ENCODE results near the gene RNF182. TPM values are rescaled to one million over a fixed set of nuclear protein-coding genes. Genes with fewer than 3 reads are reported as not detected.

RNF182 gene
- total RNA-seq, 2 donors from 2014 or later, result not detected

DNA sequence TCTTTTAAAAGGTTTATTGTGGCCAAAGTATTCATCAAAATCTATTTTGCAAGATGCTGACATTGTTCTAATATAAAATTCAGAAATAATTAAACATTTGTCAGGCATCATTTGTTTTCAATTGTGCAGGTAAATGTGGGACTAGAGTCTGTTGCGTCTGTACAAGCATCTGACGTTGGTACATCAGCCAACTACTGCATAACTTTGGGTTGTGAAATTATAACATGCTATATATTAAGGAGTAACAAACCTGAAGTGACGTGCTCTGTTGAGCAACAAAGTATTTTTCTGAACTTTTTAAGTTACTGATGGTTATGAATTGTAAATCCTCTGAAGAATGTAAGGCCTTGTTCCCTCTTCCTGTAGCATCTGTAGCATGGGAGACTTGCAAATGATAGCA is 66.0 kb downstream of the RNF182 start:
- ATAC-seq (replicated peaks), result no peak
- peaks cover 28% of the 10 kb centered on the region for H3K27me3 Mint-ChIP-seq

DNA sequence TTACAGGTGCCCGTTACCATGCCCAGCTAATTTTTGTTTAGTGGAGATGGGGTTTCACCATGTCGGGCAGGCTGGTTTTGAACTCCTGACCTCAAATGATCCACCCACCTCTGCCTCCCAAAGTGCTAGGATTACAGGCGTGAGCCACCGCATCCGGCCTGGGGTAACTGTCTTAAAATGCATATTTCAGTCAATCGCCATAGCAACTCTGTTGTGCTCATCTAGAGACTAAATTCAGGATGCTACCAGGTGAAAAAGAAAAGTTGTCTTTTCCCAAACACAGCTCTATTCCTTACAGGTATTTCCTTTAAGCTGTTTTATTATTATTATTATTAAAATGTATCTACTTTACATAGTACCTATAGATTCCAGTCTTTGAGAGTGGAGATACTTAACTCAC is 66.6 kb downstream of the RNF182 start:
- Mint-ChIP-seq H3K36me3 (ENCODE audit: low read depth) (no peaks in the 10 kb centered on the region), H3K27me3 (peaks cover 29% of the 10 kb centered on the region), H3K4me3 (no peak overlapping the region), H3K27ac (no peak overlapping the region), H3K4me1 (peaks cover 6% of the 10 kb centered on the region), H3K9me3 (no peaks in the 10 kb centered on the region)
- ATAC-seq (replicated peaks), result no peak

More for the DNA sequence above, 66.0 kb downstream of the RNF182 start:
- Mint-ChIP-seq H3K4me3 (no peak overlapping the region), H3K9me3 (no peaks in the 10 kb centered on the region), H3K4me1 (peaks cover 6% of the 10 kb centered on the region), H3K36me3 (ENCODE audit: low read depth) (no peaks in the 10 kb centered on the region), H3K27ac (no peak overlapping the region)

GRCh38 chr6:13992417-13993055 is 67.8 kb downstream of the RNF182 start:
- H3K27me3 Mint-ChIP-seq, result peaks cover 29% of the 10 kb centered on the region
- H3K27ac Mint-ChIP-seq, result no peak overlapping the region

GRCh38 chr6:13993416-13993815 is 68.7 kb downstream of the RNF182 start:
- peaks cover 6% of the 10 kb centered on the region for H3K4me1 Mint-ChIP-seq
- H3K27ac Mint-ChIP-seq, result no peak overlapping the region
- no peaks in the 10 kb centered on the region for H3K9me3 Mint-ChIP-seq
- ATAC-seq (replicated peaks), result no peak
- peaks cover 28% of the 10 kb centered on the region for H3K27me3 Mint-ChIP-seq
- no peaks in the 10 kb centered on the region for H3K36me3 Mint-ChIP-seq (ENCODE audit: low read depth)
- H3K4me3 Mint-ChIP-seq, result no peak overlapping the region

More at GRCh38 chr6:13992417-13993055, 67.8 kb downstream of the RNF182 start:
- Mint-ChIP-seq H3K9me3 (no peaks in the 10 kb centered on the region), H3K4me3 (no peak overlapping the region), H3K36me3 (ENCODE audit: low read depth) (no peaks in the 10 kb centered on the region), H3K4me1 (peaks cover 6% of the 10 kb centered on the region)
- ATAC-seq (replicated peaks), result no peak

GRCh38 chr6:13998356-13998755 is 73.6 kb downstream of the RNF182 start:
- Mint-ChIP-seq H3K36me3 (ENCODE audit: low read depth) (no peaks in the 10 kb centered on the region), H3K4me1 (no peaks in the 10 kb centered on the region), H3K9me3 (no peaks in the 10 kb centered on the region), H3K27ac (no peak overlapping the region), H3K4me3 (no peak overlapping the region), H3K27me3 (peaks cover 13% of the 10 kb centered on the region)
- ATAC-seq (replicated peaks), result no peak

DNA sequence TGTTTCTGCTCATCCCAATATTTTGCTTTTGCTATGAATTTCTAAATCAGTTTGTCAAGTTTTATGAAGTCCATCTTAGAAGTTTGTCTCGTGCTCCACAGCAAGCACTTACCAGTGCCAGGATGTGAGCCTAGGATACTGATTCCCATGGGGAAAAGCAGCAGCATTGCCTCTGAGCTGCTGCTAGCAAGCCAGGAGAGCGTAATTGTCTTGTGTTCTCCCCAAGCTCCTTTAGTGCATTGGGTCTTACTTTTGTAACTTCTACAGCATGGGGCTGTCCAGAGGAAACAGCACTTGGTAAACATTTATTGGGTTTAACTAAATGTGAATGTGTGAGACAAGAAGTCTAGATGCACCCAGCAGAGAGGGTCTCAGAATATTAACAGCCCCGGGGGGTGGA is 76.1 kb downstream of the RNF182 start:
- H3K27ac Mint-ChIP-seq, result no peak overlapping the region
- peaks cover 8% of the 10 kb centered on the region for H3K27me3 Mint-ChIP-seq
- H3K4me1 Mint-ChIP-seq, result no peaks in the 10 kb centered on the region
- no peaks in the 10 kb centered on the region for H3K9me3 Mint-ChIP-seq
- no peak overlapping the region for H3K4me3 Mint-ChIP-seq
- ATAC-seq (replicated peaks), result no peak
- no peaks in the 10 kb centered on the region for H3K36me3 Mint-ChIP-seq (ENCODE audit: low read depth)

GRCh38 chr6:14001329-14002012 is 76.7 kb downstream of the RNF182 start:
- Mint-ChIP-seq H3K36me3 (ENCODE audit: low read depth) (no peaks in the 10 kb centered on the region), H3K27me3 (peaks cover 5% of the 10 kb centered on the region), H3K9me3 (no peaks in the 10 kb centered on the region), H3K4me1 (no peaks in the 10 kb centered on the region), H3K4me3 (no peak overlapping the region), H3K27ac (no peak overlapping the region)
- ATAC-seq (replicated peaks), result no peak

GRCh38 chr6:14002176-14002947 is 77.6 kb downstream of the RNF182 start:
- Mint-ChIP-seq H3K27ac (no peak overlapping the region), H3K4me1 (no peaks in the 10 kb centered on the region), H3K27me3 (peaks cover 3% of the 10 kb centered on the region), H3K9me3 (no peaks in the 10 kb centered on the region), H3K36me3 (ENCODE audit: low read depth) (no peaks in the 10 kb centered on the region), H3K4me3 (no peak overlapping the region)
- ATAC-seq (replicated peaks), result no peak

GRCh38 chr6:14004258-14004657 is 79.5 kb downstream of the RNF182 start:
- no peak overlapping the region for H3K27ac Mint-ChIP-seq
- no peak overlapping the region for H3K4me3 Mint-ChIP-seq
- no peaks in the 10 kb centered on the region for H3K9me3 Mint-ChIP-seq
- no peaks in the 10 kb centered on the region for H3K4me1 Mint-ChIP-seq
- H3K36me3 Mint-ChIP-seq (ENCODE audit: low read depth), result no peaks in the 10 kb centered on the region
- ATAC-seq (replicated peaks), result no peak
- H3K27me3 Mint-ChIP-seq, result peaks cover 3% of the 10 kb centered on the region

- H3K4me3 Mint-ChIP-seq, result no peak overlapping the region
- H3K27ac Mint-ChIP-seq, result no peak overlapping the region
- H3K4me1 Mint-ChIP-seq, result no peaks in the 10 kb centered on the region
- no peak for ATAC-seq (replicated peaks)
- H3K27me3 Mint-ChIP-seq, result peaks cover 10% of the 10 kb centered on the region
- no peaks in the 10 kb centered on the region for H3K9me3 Mint-ChIP-seq
- H3K36me3 Mint-ChIP-seq (ENCODE audit: low read depth), result no peaks in the 10 kb centered on the region
Measured at GRCh38 chr6:14008809-14009208, 84.1 kb downstream of the RNF182 start.

DNA sequence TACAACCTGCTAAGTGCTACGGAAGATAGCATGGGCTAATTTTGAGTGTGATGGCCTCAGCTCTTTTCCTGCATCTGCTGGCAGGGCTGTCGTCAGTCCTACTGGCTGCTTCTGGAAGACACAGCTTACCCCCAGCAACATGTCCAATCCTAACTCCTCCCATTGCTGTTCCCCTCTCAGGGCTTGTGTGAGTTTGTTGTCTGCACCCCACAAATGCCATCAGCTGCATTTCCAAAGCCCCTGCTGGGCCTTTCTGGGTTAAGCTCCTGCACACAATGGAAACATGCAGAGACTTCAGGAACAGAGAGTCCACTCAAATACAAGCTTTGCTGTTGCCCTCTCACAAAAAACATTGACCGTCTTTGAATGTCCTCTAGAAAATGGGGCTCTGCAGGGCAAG is 84.7 kb downstream of the RNF182 start:
- H3K27ac Mint-ChIP-seq, result no peak overlapping the region
- H3K9me3 Mint-ChIP-seq, result no peaks in the 10 kb centered on the region
- no peaks in the 10 kb centered on the region for H3K4me1 Mint-ChIP-seq
- H3K4me3 Mint-ChIP-seq, result no peak overlapping the region
- ATAC-seq (replicated peaks), result no peak
- no peaks in the 10 kb centered on the region for H3K36me3 Mint-ChIP-seq (ENCODE audit: low read depth)
- peaks cover 11% of the 10 kb centered on the region for H3K27me3 Mint-ChIP-seq

DNA sequence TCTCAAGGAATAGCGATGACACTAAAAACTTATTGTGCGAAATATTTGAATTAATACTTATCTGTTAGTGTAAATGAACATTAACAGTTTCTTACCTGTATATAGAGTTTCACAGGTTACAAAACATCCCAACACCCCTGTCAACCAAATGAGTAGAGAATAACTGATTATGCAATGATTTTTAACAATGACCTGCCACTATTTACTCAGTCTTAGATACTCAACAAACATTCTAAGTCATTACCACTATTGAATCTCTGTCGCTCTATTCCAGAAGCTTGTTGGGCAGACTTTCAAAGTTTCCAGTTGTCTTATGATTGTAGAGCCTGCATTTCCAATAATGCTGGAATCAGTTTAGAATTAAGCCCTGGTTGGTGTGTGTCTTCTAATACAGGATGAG is 85.5 kb downstream of the RNF182 start:
- ATAC-seq (replicated peaks), result no peak

DNA sequence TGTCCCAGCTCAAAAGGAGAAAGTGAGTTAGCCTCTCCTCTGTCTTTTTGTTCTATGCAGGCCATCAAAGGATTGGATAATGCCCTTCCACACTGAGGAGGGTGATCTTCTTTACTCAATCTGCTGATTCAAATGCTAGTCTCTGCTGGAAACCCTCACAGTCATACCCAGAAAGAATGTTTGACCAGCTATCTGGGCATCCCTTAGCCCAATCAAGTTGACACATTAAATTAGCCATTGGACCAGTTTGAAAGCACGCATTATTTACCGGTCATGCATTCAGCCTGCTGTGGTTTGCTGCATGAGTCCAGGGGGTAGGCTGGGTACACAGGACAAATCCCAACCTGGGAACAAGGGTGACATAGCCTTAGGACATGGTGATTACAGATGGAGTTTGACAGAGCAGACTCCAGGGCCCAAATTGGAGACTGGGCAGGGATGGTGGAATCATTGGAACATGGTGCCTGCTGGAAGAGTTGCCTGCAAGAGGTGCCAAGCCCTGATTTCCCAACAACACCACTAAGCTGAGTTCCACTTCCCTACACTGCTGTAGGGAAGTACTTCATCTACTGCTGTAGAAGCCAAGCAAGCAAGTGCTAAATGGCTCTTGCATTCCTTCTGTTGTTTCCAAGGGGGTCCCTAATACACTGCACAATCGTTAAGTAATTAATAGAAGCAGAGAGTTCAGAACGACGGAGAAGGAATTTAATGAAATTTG is 87.7 kb downstream of the RNF182 start:
- no peak overlapping the region for H3K27ac Mint-ChIP-seq
- no peaks in the 10 kb centered on the region for H3K4me1 Mint-ChIP-seq
- H3K9me3 Mint-ChIP-seq, result no peaks in the 10 kb centered on the region
- no peak overlapping the region for H3K4me3 Mint-ChIP-seq
- no peak for ATAC-seq (replicated peaks)
- H3K27me3 Mint-ChIP-seq, result peaks cover 17% of the 10 kb centered on the region
- no peaks in the 10 kb centered on the region for H3K36me3 Mint-ChIP-seq (ENCODE audit: low read depth)

More for the DNA sequence above, 85.5 kb downstream of the RNF182 start:
- Mint-ChIP-seq H3K4me1 (no peaks in the 10 kb centered on the region), H3K4me3 (no peak overlapping the region), H3K36me3 (ENCODE audit: low read depth) (no peaks in the 10 kb centered on the region), H3K27me3 (peaks cover 17% of the 10 kb centered on the region), H3K27ac (no peak overlapping the region), H3K9me3 (no peaks in the 10 kb centered on the region)

- Mint-ChIP-seq H3K27me3 (peaks cover 7% of the 10 kb centered on the region), H3K4me3 (no peak overlapping the region), H3K36me3 (ENCODE audit: low read depth) (no peaks in the 10 kb centered on the region), H3K27ac (no peak overlapping the region), H3K4me1 (no peaks in the 10 kb centered on the region), H3K9me3 (no peaks in the 10 kb centered on the region)
- no peak for ATAC-seq (replicated peaks)
Measured at GRCh38 chr6:14015964-14016363, 91.2 kb downstream of the RNF182 start.
